A673 (cell line): Measurements from ENCODE around the gene BMP5.

ENCODE experiments used
- CTCF ChIP-seq: fragments of 300-800, 200-600 bp; sonication (generic); conservative IDR thresholded peaks from 2 replicates; pipeline ENCODE4 v1.5.1; 2017; ENCODE audit warnings: low read depth, mild to moderate bottlenecking, antibody characterized with exemption, low read length, moderate library complexity, mixed read lengths
- EZH2 ChIP-seq: fragments of 200-600 bp; sonication (generic); IDR thresholded peaks from 2 replicates; pipeline ENCODE4 v1.6.1; 2017; ENCODE audit warnings: borderline replicate concordance, low read depth, mild to moderate bottlenecking, mixed read lengths, antibody characterized with exemption, low read length; ENCODE audit not compliant: poor library complexity, severe bottlenecking

GRCh38 chr6:55748880-55749279, 126.5 kb downstream of the BMP5 start:
- no peak for TF ChIP-seq CTCF
- no peak for TF ChIP-seq EZH2
